HCT116 (cell line): Measurements from ENCODE around the gene SLC47A2.

Source experiments
- EZH2 ChIP-seq: fragments of 200-600 bp; sonication (generic); IDR thresholded peaks from 2 replicates; pipeline ENCODE4 v1.6.1; 2017; ENCODE audit warnings: antibody characterized with exemption, mixed run types
- POLR2A ChIP-seq: IDR thresholded peaks from 2 replicates; pipeline ENCODE4 v1.7.0; 2011; ENCODE audit warnings: borderline replicate concordance; ENCODE audit not compliant: insufficient read depth, insufficient read length; ENCODE audit errors: extremely low read depth
- POLR2AphosphoS5 ChIP-seq: IDR thresholded peaks from 2 replicates; pipeline ENCODE4 v1.6.1; 2011; ENCODE audit warnings: mild to moderate bottlenecking, low read depth, low read length, moderate library complexity
- REST ChIP-seq: IDR thresholded peaks from 2 replicates; pipeline ENCODE4 v1.6.1; 2012; ENCODE audit warnings: low read depth
- SRF ChIP-seq: IDR thresholded peaks from 2 replicates; pipeline ENCODE4 v1.6.1; 2012; ENCODE audit warnings: low read depth
- TF ChIP-seq, protein P1 (sequence below), 3 experiments: fragments of 200-600 bp in 1 of 3; sonication (generic) in 1 of 3; IDR thresholded peaks in 2 of 3; conservative IDR thresholded peaks in 1 of 3; 2 replicates each; pipeline ENCODE4 v1.5.1; 2012 to 2017; ENCODE audit warnings: low read depth in 2 of 3, low read length in 2 of 3, antibody characterized with exemption in 1 of 3, borderline replicate concordance in 1 of 3, control low read depth in 1 of 3, mild to moderate bottlenecking in 1 of 3, mixed read lengths in 1 of 3, mixed run types in 1 of 3, moderate library complexity in 1 of 3; ENCODE audit not compliant: insufficient read depth in 1 of 3

DNA sequence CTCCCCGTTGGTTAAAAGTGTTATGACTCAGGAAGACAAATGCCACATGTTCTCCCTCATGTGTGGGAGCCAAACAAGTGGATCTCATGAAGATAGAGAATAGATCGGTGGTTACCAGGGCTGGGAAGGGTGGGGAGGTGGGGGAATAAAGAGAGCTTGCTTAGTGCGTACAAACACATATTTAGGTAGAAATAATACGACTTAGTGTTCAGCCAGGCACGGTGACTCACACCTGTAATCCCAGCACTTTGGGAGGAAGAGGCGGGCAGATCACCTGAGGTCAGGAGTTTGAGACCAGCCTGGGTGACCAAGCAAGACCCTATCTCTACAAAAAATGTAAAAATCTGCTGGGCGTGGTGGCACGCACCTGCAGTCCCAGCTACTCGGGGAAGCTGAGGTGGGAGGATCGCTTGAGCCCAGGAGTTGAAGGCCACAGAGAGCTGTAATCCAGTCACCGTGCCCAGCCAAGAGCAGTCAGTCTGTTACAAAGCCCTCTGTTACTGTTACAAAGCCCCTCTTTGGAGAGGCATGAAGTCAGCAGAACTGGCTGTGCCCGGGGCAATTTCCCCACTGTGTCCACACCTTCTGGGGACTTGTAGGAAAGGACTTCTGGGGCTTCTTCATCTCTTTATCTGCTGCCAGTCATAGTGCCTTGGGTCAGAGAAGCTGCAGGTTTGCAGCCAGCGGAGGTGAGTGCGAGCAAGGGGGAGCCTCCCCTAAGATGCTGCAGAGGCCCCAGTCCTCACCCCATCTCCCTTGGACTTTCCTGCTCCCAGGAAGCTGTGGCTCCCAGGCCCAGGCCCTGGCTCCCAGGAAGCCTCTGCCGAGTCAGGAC, 36.0 kb upstream of the SLC47A2 start:
- TF ChIP-seq REST (no peak), POLR2A (no peak), SRF (no peak), EZH2 (no peak), POLR2AphosphoS5 (no peak)
- TF ChIP-seq, protein P1, sequence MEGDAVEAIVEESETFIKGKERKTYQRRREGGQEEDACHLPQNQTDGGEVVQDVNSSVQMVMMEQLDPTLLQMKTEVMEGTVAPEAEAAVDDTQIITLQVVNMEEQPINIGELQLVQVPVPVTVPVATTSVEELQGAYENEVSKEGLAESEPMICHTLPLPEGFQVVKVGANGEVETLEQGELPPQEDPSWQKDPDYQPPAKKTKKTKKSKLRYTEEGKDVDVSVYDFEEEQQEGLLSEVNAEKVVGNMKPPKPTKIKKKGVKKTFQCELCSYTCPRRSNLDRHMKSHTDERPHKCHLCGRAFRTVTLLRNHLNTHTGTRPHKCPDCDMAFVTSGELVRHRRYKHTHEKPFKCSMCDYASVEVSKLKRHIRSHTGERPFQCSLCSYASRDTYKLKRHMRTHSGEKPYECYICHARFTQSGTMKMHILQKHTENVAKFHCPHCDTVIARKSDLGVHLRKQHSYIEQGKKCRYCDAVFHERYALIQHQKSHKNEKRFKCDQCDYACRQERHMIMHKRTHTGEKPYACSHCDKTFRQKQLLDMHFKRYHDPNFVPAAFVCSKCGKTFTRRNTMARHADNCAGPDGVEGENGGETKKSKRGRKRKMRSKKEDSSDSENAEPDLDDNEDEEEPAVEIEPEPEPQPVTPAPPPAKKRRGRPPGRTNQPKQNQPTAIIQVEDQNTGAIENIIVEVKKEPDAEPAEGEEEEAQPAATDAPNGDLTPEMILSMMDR (IDR thresholded peaks at IDR 0.05 in 2 of 3, conservative IDR thresholded peaks at IDR 0.05 in 1 of 3; ENCODE audit: borderline replicate concordance in 1 of 3, insufficient read depth in 1 of 3, low read depth in 2 of 3, low read length in 2 of 3), result no peak
